Right lobe of liver (tissue), 6 donors: ENCODE data around the gene BMPR2. TPM values are rescaled to one million over a fixed set of nuclear protein-coding genes. Genes with fewer than 3 reads are reported as not detected.

ENCODE experiments used
- ATAC-seq, 4 donors: fragments of 200-7000 bp; cut with Tn5 transposase; one replicate each; pipeline ENCODE4 v1.9.1; 2020; ENCODE audit warnings: mild to moderate bottlenecking in 4 of 4, moderate library complexity in 4 of 4
- DNase-seq, 3 donors: peaks; one replicate each; pipeline ENCODE4 v3.0.0-alpha.2; 2020
- H3K27ac ChIP-seq, 3 donors: fragments of 200-600 bp; one replicate each; pipeline ENCODE4 v1.8.0; 2022
- H3K27me3 ChIP-seq, 2 donors: fragments of 200-600 bp; one replicate each; pipeline ENCODE4 v1.8.0; 2022
- H3K36me3 ChIP-seq, 4 donors: fragments of 200-600 bp; sonication (generic) in 1 of 4; one replicate each; pipeline versions ENCODE4 v1.5.1 to v1.8.0; 2017 to 2022; ENCODE audit warnings: control low read depth in 1 of 4
- H3K4me1 ChIP-seq, 4 donors: fragments of 200-600 bp; sonication (generic) in 1 of 4; one replicate each; pipeline versions ENCODE4 v1.5.1 to v1.8.0; 2017 to 2022; ENCODE audit warnings: control low read depth in 1 of 4
- H3K4me3 ChIP-seq, 3 donors: fragments of 200-600 bp; one replicate each; pipeline ENCODE4 v1.8.0; 2022
- H3K9me3 ChIP-seq, 4 donors: fragments of 200-600 bp; sonication (generic) in 1 of 4; one replicate each; pipeline versions ENCODE4 v1.5.1 to v1.8.0; 2017 to 2022; ENCODE audit warnings: control low read depth in 1 of 4
- POLR2A ChIP-seq: fragments of 450-650 bp; IDR thresholded peaks from one replicate; pipeline ENCODE4 v1.6.1; 2017; ENCODE audit warnings: antibody characterized with exemption, mild to moderate bottlenecking
- WGBS: methylation state at CpG from one replicate; pipeline ENCODE4 v1.1.6; 2018; ENCODE audit warnings: low coverage, low lambda C conversion rate; ENCODE audit not compliant: insufficient coverage; ENCODE audit errors: missing lambda C conversion rate; 5-methylcytosine and 5-hydroxymethylcytosine counted together
- intact Hi-C, 2 donors: fragments of 100-400 bp; cut with DNase I; formaldehyde crosslinking; loops; one replicate each; pipeline versions ENCODE4 v1.11.2 to v1.14.1; 2022
- total RNA-seq, 6 experiments: library from RNA; depleted of rRNA in 2 of 6; stranded (reverse); fragments of >200 nt in 2 of 6; fragmentation: NEBNext Ultra II Directional in 3 of 6; extraction: Animal tissue kit (Norgen Biotek cat#: 25700) in 3 of 6; gene quantifications; one replicate each; pipeline versions ENCODE4 v1.1.0 to v1.2.4, GENCODE V29; 2016 to 2023
- TF ChIP-seq, protein P1 (sequence below), 4 donors: fragments of 200-600 bp in 3 of 4; fragments of 450-650 bp in 1 of 4; IDR thresholded peaks; one replicate each; pipeline versions ENCODE4 v1.5.1 to v1.8.0; 2016 to 2022; ENCODE audit warnings: antibody characterized with exemption in 4 of 4, mild to moderate bottlenecking in 2 of 4
- donor health status: DM: no; HTN: yes; CAD: no.
- donor health status: DM: no; HTN: no; CAD: no.
- donor health status: DM: no; HTN: no; CAD: no.
- donor health status: DM: no; HTN: yes; CAD: no.
- donor health status: DM: no; HTN: yes; CAD: no.

Gene BMPR2
- total RNA-seq, 6 experiments from 2014 or later = 14.6 to 25.2 (median 18.7) TPM

DNA sequence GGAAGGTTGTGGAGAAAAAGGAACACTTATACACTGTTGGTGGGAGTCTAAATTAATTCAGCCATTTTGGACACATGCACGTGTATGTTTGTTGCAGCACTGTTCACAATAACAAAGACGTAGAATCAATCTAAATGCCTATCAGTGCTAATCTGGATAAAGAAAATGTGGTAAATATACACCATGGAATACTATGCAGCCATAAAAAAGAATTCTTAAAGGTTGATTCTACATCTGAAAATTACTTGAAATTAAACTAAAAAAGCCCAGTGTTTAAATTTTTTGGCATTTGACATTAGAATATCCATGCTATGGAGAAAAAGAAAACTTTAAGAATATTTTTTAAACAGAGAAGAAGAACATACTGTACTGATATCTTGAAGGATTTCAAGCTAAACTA lies 84.0 kb downstream of the BMPR2 start:
- 97% methylated on average over 2 of the region's 2 CpGs for WGBS
- no peaks in the 10 kb centered on the region for H3K36me3 ChIP-seq
- intact Hi-C loops = no loop called here

DNA sequence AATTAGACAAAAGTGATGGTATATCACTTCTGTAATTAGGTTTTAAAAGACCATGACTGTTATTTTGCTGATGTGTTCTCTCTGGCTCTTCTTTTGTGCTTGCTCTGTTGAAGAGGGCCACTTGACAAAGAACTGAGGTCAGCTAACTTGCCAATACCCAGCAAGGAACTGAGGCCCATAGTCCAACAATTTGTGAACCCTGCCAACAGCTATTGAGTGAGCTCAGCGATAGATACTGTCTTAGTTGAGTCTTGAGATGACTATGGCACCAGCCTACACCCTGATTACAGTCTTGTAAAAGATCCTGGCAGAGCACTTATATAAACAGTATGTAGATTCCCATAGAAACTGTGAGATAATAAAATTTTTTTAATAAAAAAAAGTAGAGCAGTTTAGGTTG lies 103.0 kb downstream of the BMPR2 start:
- Histone ChIP-seq H3K4me3 (no peak overlapping the region), H3K27me3 (no peaks in the 10 kb centered on the region), H3K4me1 (no peaks in the 10 kb centered on the region), H3K27ac (no peak overlapping the region), H3K9me3 (no peaks in the 10 kb centered on the region), H3K36me3 (no peaks in the 10 kb centered on the region)
- ATAC-seq (no peak), DNase-seq (no peak)
- 80% methylated on average over 1 of the region's 1 CpG for WGBS
- TF ChIP-seq, protein P1, sequence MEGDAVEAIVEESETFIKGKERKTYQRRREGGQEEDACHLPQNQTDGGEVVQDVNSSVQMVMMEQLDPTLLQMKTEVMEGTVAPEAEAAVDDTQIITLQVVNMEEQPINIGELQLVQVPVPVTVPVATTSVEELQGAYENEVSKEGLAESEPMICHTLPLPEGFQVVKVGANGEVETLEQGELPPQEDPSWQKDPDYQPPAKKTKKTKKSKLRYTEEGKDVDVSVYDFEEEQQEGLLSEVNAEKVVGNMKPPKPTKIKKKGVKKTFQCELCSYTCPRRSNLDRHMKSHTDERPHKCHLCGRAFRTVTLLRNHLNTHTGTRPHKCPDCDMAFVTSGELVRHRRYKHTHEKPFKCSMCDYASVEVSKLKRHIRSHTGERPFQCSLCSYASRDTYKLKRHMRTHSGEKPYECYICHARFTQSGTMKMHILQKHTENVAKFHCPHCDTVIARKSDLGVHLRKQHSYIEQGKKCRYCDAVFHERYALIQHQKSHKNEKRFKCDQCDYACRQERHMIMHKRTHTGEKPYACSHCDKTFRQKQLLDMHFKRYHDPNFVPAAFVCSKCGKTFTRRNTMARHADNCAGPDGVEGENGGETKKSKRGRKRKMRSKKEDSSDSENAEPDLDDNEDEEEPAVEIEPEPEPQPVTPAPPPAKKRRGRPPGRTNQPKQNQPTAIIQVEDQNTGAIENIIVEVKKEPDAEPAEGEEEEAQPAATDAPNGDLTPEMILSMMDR (IDR thresholded peaks at IDR 0.05) = no peak
- no peak for TF ChIP-seq POLR2A
- intact Hi-C loops = no loop called here

More for the DNA sequence above, 84.0 kb downstream of the BMPR2 start:
- TF ChIP-seq, protein P1 (IDR thresholded peaks at IDR 0.05) = no peak
- no peak for TF ChIP-seq POLR2A
- no peaks in the 10 kb centered on the region for H3K9me3 ChIP-seq
- no peaks in the 10 kb centered on the region for H3K4me1 ChIP-seq
- no peak overlapping the region for H3K4me3 ChIP-seq
- no peak for ATAC-seq
- DNase-seq = no peak
- H3K27me3 ChIP-seq = no peaks in the 10 kb centered on the region
- H3K27ac ChIP-seq = no peak overlapping the region

DNA sequence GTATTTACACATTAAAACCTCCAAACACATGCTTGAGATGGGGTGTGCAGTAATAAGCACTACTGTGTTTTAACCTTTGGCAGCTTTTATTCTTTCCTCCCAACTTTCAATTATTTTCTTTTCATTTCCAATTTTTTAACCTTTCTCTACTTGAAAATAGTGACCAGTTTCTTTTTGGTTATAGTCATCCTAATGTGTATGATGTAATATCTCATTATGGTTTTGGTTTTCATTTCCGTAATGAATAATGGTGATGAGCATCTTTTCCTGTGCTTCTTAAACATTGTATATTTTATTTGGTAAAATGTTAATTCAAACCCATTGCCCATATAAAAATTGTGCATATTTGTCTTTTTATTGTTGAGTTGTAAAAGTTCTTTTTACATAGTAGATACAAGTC lies 103.5 kb downstream of the BMPR2 start:
- Histone ChIP-seq H3K27me3 (no peaks in the 10 kb centered on the region), H3K4me3 (no peak overlapping the region), H3K36me3 (no peaks in the 10 kb centered on the region), H3K27ac (no peak overlapping the region), H3K4me1 (no peaks in the 10 kb centered on the region), H3K9me3 (no peaks in the 10 kb centered on the region)
- DNase-seq (no peak), ATAC-seq (no peak)
- intact Hi-C loops = no loop called here
- TF ChIP-seq POLR2A = no peak
- TF ChIP-seq, protein P1 (IDR thresholded peaks at IDR 0.05) = no peak
- WGBS = 69% methylated on average over 1 of the region's 1 CpG

DNA sequence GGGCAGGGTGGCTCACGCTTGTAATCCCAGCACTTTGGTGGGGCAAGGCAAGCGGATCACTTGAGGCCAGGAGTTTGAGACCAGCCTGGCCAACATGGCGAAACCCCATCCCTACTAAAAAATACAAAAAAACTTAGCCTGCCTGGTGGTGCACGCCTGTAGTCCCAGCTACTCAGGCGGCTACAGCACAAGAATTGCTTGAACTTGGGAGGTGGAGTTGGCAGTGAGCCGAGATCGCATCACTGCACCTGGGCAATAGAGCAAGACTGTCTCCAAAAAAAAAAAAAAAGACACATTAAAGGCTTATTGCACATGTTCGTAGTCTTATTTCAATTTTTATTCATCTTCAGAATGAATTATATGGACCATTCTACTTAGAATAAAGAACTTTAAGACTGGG lies 110.2 kb downstream of the BMPR2 start:
- ATAC-seq = no peak
- H3K4me1 ChIP-seq = no peaks in the 10 kb centered on the region
- no peak overlapping the region for H3K27ac ChIP-seq
- H3K27me3 ChIP-seq = no peaks in the 10 kb centered on the region
- 92% methylated on average over 7 of the region's 8 CpGs for WGBS
- no peak overlapping the region for H3K4me3 ChIP-seq
- DNase-seq = no peak
- H3K36me3 ChIP-seq = no peaks in the 10 kb centered on the region
- TF ChIP-seq, protein P1 (IDR thresholded peaks at IDR 0.05) = no peak
- TF ChIP-seq POLR2A = no peak
- intact Hi-C loops = no loop called here
- H3K9me3 ChIP-seq = no peaks in the 10 kb centered on the region

DNA sequence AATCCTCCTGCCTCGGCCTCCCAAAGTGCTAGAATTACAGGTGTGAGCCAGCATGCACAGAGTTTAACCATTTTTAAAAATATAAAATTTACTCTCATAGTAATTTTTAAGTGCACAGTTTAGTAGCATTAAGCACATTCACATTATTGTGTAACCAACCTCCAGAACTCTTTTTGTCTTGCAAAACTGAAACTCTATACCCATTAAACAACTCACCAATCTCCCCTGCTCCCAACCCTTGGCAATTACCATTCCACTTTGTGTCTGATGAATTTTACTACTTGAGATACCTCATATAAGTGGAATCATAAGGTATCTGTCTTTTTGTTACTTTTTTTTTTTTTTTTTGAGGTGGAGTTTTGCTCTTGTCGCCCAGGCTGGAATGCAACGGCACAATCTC lies 112.5 kb downstream of the BMPR2 start:
- TF ChIP-seq, protein P1 (IDR thresholded peaks at IDR 0.05) = no peak
- TF ChIP-seq POLR2A = no peak
- DNase-seq (no peak), ATAC-seq (no peak)
- Histone ChIP-seq H3K36me3 (no peaks in the 10 kb centered on the region), H3K27ac (no peak overlapping the region), H3K4me3 (no peak overlapping the region), H3K27me3 (no peaks in the 10 kb centered on the region), H3K9me3 (no peaks in the 10 kb centered on the region), H3K4me1 (no peaks in the 10 kb centered on the region)
- 100% methylated on average over 3 of the region's 3 CpGs for WGBS
- intact Hi-C loops = no loop called here
